Measurements from ENCODE around the gene KIRREL3.
"Not testable (repeated sequence)": the region's sequence is repeated elsewhere in the genome, so short reads cannot be mapped to it uniquely, and the experiment has no call there.

Gene KIRREL3

DNA sequence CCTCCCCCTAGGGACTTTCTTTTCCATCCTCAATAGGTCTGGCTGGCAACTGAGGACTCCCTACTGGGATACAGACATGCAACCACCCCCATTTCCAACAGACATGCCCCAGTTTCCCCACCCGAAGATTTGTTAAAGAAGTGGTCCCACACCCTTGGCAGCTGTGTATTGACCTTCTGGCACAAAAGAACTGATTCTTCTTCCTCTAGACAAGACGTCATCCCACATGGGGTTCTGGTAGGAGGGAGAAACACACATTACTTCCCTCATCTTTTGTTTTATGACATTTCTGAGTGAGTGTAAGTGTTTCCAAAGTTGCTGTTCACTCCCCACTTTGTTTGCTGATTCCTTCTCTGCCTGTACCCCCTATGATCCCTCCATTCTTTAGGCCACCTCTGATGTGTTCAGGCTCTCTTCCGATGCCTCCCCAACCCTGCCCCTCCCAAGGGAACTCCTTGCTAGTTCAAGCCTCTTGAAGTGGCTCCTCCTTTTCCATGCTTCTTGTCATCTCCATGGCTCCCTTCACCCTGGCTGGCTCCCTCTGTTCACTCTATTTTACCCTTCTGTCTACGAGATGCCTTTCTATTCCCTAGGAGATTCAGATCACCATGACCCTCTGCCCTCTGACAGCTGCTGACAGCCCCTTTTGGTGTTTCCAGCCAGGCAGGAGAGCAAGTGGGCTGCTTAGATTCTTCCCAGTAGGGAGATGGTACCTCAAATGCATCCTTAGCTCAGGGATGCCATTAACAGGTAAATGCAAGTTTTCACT is 4.3 kb downstream of the KIRREL3 start:
- no peak for DNase-seq

DNA sequence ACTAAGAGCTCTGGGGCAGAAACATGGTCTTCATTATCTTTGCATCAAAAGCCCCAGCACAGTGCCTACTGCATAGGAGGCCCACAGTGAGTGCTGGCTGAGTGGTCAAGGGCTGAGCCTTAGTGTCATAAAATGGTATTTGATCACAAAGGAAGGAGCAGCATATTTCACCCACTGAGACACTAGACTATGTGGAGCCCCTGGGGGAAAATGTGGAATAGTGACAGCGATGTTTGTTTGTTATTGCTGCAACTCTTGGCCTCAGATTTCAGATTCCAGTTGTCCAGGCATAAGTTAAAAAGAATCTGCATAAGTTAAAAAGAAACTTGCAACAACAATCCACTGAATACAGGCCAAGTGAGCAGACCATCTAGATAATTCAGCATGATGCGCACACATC is 7.0 kb downstream of the KIRREL3 start:
- DNase-seq = no peak

DNA sequence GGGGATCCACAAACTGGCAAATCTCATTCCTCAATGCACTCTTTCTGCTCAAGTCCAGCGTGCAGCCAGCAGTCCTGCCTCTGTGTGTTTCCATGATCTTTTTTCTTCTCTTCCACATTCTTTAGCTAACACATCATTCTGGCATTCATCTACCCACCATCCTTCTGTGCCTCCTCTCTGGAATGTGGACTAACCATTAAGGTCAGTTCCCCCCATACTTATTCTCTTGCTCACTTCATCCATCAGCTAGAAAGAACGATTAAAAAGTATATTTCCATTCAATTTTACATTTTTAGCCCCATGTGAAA is 7.8 kb downstream of the KIRREL3 start:
- DNase-seq = no peak

- DNase-seq = no peak
Observed at GRCh38 chr11:126992065-126992803, 8.3 kb downstream of the KIRREL3 start.

GRCh38 chr11:126991596-126991995 is 9.0 kb downstream of the KIRREL3 start:
- DNase-seq = no peak

DNA sequence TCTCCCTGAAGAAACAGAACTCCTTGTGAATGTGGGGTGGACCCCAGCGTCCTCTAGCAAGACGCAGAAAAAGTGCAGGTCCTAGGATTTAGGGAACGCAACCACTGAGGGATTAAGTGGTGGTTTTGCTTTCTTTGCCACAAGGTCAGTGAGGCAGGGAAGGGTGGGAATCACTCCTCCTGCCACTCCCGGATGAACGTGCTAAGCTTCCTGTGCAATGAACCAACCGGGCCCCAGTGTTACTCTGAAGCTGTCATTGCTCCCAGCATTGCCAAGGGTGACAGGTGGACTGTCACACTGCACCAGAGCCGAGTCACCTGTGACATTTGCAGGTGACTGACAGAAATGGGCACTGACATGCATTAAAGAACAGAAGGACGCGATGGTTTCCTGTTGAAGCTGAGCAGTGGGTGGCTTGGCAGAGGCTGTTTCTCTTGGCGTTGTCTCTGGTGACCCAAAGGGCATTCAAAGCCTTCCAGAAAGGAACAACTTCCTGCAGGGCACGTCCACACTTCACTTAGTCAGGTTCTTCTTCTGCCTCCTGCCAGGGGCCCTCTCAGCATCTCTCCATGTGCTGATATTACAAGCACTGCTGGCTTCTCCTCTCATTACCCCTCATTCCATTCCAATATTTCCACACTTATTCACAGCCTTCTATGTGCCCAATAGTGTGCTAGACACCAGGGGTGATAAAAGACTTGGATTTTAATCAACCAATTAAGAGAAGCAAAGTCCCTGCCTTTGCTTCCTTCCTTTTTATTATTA is 9.7 kb downstream of the KIRREL3 start:
- DNase-seq = no peak

DNA sequence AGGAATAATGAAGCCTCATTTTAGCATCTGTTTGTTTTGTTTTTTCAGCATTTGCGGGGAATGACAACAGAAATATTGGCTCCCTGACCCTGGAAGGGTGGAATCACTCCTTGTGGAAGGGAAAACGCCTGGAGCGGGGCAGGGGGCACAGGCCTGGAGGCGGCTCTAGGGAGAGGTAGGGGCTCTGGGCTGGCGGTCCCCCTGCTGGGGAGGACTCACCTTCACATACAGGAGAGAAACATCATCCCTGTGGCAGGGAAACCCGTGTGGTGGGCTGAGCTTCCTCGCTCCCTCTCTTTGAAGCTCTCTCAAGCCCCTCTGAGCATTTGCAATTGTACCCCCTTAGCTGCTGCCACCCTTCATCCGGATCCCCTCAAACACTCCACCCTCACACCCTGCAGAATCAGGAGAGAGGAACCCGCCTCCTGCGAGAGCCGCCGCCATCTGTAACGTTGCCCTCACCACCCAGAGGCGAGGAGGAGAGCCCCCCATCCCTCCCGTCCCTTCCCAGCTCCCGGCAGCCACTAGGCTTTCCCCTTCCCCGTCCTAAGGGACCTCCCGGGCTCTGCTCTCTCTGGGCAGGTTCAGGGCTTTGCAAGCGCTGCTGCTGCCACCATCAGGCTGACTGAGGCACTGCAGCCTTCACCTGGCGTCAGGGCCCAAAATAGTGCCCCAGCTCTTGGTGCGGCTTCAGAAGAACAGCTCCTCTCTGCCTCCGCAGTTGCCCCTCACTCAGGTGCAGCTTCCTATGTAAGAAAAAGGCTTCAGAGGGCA is 10.4 kb downstream of the KIRREL3 start:
- DNase-seq = peak; percentile 26 to 75

GRCh38 chr11:126988655-126989054 is 11.9 kb downstream of the KIRREL3 start:
- no peak for DNase-seq

DNA sequence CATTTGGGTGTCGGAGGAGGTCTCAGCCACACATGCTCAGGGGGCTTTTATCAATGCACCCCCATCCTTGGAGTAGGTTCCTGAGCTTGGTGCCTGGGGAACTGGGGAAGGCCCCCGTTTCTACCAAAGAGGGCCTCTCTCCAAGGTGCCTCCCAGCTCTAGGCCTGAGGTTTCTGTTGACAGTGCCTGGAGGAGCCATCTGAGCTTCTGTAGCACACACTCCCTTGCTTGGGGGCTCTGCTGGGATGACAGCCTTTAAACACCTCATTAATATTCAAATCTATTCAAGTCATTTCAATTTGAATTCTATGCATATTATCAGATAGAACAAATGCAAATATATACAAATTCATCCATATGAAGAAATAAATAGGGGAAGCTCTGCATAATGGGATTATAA is 18.9 kb downstream of the KIRREL3 start:
- no peak for DNase-seq

DNA sequence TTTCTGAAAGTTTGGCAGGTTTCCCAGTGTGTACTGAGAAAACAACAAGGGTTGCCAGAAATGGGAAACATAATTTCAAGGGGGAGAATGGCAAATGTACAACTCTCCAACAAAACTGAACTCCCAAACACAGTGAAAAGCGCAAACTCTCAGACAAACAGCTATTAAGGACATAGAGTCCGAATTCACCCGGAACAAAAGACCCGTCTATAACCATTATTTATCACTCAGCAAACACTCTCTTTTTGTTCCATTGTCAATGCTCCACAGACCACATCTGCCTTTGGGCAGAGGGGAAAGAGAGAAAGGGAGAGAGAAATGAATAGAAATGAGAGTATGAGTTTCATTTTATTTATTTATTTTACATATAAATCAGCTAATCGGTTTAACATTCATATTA is 21.7 kb downstream of the KIRREL3 start:
- DNase-seq = peak in 1 of 2 experiments; percentile 56

DNA sequence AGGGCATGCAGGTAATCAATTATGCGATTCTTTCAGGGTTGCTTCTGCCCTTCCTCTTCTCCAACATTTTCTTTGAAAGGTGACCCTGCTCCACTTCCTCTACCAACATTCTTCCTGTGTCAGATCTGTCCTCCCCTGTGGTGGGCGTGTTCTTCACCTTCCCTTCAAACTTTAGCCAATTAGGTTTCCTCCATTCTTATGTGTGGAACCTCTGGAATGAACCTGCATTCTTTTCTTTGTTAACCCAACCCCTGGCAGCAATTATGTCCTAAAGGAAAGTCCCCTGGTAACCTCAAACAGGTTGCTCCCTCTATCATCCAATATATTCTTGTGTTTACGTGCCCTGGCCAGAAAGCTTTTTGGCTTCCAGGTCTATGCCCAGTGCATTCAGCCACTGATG is 22.4 kb downstream of the KIRREL3 start:
- no peak for DNase-seq

DNA sequence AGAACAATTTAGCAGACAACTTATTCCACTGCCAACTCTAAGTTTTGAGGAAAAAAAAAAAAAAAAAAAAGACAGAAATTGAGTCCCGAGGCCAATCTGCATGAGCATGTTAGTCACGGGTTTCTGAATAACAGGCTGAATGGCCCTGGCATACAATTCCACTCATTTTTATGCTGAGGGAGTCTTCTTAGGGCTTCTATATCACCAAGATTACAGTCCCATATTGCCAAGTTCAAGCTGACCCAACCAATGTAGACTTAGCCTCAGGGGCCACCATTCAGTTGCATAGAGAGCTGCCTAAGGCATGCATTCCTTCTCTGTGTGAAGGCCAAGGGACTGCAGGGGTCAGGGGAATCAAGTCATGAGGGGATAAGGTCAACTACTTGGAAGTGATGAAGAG is 27.5 kb downstream of the KIRREL3 start:
- no peak for DNase-seq

- no peak for DNase-seq
Observed at GRCh38 chr11:126971305-126971704, 29.3 kb downstream of the KIRREL3 start.

DNA sequence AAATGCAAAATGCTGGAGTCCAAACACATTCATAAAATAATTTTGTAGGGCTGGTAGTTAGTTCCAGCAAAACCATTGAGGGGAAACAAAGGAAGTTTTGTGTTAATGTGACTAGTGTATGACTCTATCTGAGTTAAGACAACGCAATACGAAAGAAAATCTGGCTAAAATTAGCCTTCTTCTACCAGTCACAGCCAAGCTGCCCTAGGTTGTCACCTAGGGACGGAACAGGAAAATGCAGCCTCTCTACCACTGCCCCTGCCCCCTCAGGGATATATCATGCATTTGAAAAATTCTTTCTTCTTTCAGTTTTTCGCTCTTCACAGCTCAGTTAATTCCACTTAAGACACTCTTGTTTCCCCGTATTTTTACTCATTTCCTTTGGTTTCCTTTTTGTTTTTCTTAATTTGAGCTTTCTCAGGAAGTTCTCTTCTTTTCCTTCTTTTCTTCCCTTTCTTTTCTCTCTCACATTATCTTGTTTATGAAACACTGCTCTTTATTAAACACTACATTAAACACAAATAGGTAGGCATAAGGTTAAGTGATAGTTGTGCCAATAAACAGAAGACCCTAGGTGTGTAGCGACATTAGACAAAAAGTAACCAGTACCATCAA is 30.6 kb downstream of the KIRREL3 start:
- no peak for DNase-seq

GRCh38 chr11:126968915-126969314 is 31.7 kb downstream of the KIRREL3 start:
- no peak for DNase-seq

GRCh38 chr11:126965331-126965730 is 35.2 kb downstream of the KIRREL3 start:
- DNase-seq = no peak

DNA sequence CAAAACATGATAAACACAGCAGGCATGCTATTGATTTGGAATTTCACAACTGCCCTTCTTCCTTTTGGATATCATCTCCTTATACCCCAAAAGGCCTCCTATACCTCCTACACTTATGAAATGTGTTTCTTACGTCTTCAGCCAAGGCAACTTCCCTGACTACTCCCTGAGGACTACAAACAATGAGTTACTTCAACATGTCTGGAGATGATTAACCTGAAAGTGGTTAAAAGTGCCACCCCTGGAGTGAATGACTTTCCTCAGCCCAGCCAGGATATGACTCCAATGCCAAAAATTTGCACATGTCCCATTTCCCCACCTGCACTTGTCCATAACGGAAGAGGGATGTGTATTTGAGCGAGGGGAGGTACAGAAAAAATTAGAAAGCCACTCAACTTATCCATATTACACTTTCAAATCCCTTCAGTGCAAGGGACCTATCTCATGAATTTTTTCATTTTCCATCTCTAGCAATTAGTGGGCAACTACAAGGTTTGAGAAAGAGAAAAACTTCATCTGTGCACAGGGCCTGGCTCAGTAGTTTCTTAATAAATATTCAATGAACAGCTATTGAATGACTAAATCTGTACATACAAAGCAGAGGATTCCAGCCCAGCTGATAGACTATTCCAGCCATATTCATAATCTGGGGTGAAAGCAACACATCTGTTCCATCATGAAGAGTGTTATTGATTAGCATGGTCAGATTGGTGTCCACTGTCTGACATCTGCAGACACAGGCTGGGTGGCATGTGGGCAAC is 36.8 kb downstream of the KIRREL3 start:
- no peak for DNase-seq

GRCh38 chr11:126963115-126963514 is 37.5 kb downstream of the KIRREL3 start:
- no peak for DNase-seq

DNA sequence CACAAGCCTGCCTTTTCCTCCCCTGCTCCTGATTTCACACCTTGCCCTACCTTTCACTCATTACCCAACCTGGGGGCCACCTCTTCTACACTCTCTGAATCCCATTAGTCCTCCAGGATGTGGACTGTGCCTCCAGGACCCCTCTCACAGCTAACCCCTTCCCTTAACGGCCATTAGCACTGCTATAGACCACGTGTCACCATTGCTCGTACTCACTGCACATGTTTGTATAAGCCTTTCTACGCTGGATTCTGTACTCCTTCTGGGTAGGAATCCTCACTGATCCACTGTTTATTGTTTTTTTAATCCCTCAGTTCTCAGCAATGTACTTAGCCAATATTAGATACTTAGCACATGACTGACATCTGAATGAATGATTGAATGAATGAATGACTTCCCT is 40.9 kb downstream of the KIRREL3 start:
- DNase-seq = no peak

GRCh38 chr11:126956635-126957034 is 43.9 kb downstream of the KIRREL3 start:
- no peak for DNase-seq

DNA sequence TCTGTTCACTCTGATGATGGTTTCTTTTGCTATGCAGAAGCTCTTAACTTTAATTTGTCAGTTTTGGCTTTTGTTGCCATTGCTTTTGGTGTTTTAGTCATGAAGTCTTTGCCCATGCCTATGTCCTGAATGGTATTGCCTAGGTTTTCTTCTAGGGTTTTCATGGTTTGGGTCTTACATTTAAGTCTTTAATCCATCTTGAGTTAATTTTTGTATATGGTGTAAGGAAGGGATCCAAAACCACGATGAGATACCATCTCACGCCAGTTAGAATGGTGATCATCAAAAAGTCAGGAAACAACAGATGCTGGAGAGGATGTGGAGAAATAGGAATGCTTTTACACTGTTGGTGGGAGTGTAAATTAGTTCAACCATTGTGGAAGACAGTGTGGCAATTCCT is 48.0 kb downstream of the KIRREL3 start:
- not testable (repeated sequence) for DNase-seq

- no peak for DNase-seq
Observed at GRCh38 chr11:126951465-126951864, 49.1 kb downstream of the KIRREL3 start.
